Renal cortical epithelial cell (primary cell): ENCODE measurements around the gene OSBPL7. TPM values are rescaled to one million over a fixed set of nuclear protein-coding genes. Genes with fewer than 3 reads are reported as not detected.

Source experiments
- DNase-seq: peaks from one replicate; pipeline ENCODE4 v3.0.0-alpha.2; 2011; ENCODE audit warnings: low read depth
- total RNA-seq: library from RNA; depleted of rRNA; stranded (reverse); fragments of >200 nt; gene quantifications from 2 replicates; pipeline ENCODE4 v1.2.3, GENCODE V29; 2014

Gene OSBPL7
- total RNA-seq = 6.6 and 11.3 TPM in 2 replicates

- peak; percentile 80 for DNase-seq
Observed at GRCh38 chr17:47821424-47822391, at the start of gene OSBPL7. Gene OSBPL7, minus strand, starts transcription at chr17:47821794. Its CDS starts 1,516 bp downstream, at chr17:47820278.

- no peak for DNase-seq
Observed at GRCh38 chr17:47871048-47871447, 49.5 kb upstream of the OSBPL7 start.

- DNase-seq = no peak
Observed at GRCh38 chr17:47870056-47870455, 48.5 kb upstream of the OSBPL7 start.

- DNase-seq = no peak
Observed at GRCh38 chr17:47869114-47869513, 47.5 kb upstream of the OSBPL7 start.

GRCh38 chr17:47867813-47868533 is 46.4 kb upstream of the OSBPL7 start:
- DNase-seq = no peak

GRCh38 chr17:47866941-47867340 is 45.3 kb upstream of the OSBPL7 start:
- DNase-seq = no peak

GRCh38 chr17:47864791-47865216 is 43.2 kb upstream of the OSBPL7 start:
- peak; percentile 59 for DNase-seq

- peak; percentile 87 for DNase-seq
Observed at GRCh38 chr17:47862621-47863440, 41.2 kb upstream of the OSBPL7 start.

- DNase-seq = no peak
Observed at GRCh38 chr17:47860386-47860785, 38.8 kb upstream of the OSBPL7 start.

GRCh38 chr17:47857551-47858455 is 36.2 kb upstream of the OSBPL7 start:
- no peak for DNase-seq

GRCh38 chr17:47856830-47857229 is 35.2 kb upstream of the OSBPL7 start:
- DNase-seq = no peak

GRCh38 chr17:47855737-47856136 is 34.1 kb upstream of the OSBPL7 start:
- DNase-seq = no peak

GRCh38 chr17:47853616-47854015 is 32.0 kb upstream of the OSBPL7 start:
- no peak for DNase-seq

- no peak for DNase-seq
Observed at GRCh38 chr17:47852113-47852949, 30.7 kb upstream of the OSBPL7 start.

- no peak for DNase-seq
Observed at GRCh38 chr17:47851764-47852112, 30.1 kb upstream of the OSBPL7 start.

GRCh38 chr17:47850692-47851573 is 29.3 kb upstream of the OSBPL7 start, which contains the start of gene SP6:
Gene SP6, minus strand, starts transcription at chr17:47851163. Its CDS starts 2,734 bp downstream, at chr17:47848429.
- peak; percentile 57 for DNase-seq

GRCh38 chr17:47850373-47850691 is 28.7 kb upstream of the OSBPL7 start:
- DNase-seq = no peak

- DNase-seq = no peak
Observed at GRCh38 chr17:47848198-47848513, 26.6 kb upstream of the OSBPL7 start.
